ENCODE results near the gene FMN1. TPM values are rescaled to one million over a fixed set of nuclear protein-coding genes. Genes with fewer than 3 reads are reported as not detected.

The FMN1 gene
- total and polyA plus RNA-seq, 2 of the 13 experiments (the other 11 are each of a cell fraction or from before 2014, with no cell fraction given), result 0.20 to 0.60 TPM

DNA sequence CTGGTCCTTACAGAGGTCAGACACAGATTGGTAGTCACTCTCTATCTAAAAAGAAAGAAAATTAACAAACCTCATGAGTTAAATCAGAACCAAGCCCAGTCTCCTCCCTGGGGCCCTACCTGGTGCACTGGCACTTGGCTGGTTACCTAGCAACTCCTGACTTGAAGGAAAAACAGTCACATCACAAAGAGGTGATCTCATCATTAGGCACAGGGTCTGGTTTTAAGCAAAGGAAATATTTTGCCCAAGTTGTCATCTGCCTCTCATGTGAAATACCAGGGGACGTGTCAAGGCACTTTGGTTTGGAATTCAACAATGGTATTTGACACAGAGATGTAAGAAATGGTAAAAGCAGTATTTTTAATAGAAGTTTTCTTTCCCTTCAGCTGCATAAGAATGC is 47.7 kb upstream of the FMN1 start:
- H4K20me1 ChIP-seq (ENCODE audit: insufficient read depth, low read length), result no peaks in the 10 kb centered on the region
- no peak overlapping the region for H3K9ac ChIP-seq (ENCODE audit: insufficient read depth, low read depth, low read length)
- H3K27me3 ChIP-seq (ENCODE audit: control insufficient read depth in 1 of 2, insufficient read depth in 2 of 2, low read length in 2 of 2), result no peaks in the 10 kb centered on the region; a peak in 1 of 5 replicates
- WGBS (ENCODE audit: low lambda C conversion rate), result 9% methylated on average over 1 of the region's 1 CpG
- no peak overlapping the region for H3K4me3 ChIP-seq (replicated peaks in 1 of 3; ENCODE audit: insufficient read depth in 1 of 3, low read depth in 2 of 3, low read length in 3 of 3)
- no peak overlapping the region for H3K27ac ChIP-seq (ENCODE audit: extremely low read length, insufficient read depth, low read length)
- intact Hi-C loops (cut with micrococcal nuclease; ENCODE audit: unreplicated experiment), result no loop called here
- in situ Hi-C loops (cut with HindIII; ENCODE audit: extremely low pct_ligation_motif_present, low pct_unique_long_range_greater_than_20kb), result loop anchor here (25.0 kb wide), 1 partner anchor 745 kb away; no protein-coding TSS in a partner anchor
- BruUV-seq (replicated peaks), result no TSS peak
- H3K9me3 ChIP-seq (ENCODE audit: low read length), result no peaks in the 10 kb centered on the region
- ATAC-seq (no peak), FAIRE-seq (no peak), DNase-seq (ENCODE audit: low spot score) (peak; percentile 10)
- H3K4me1 ChIP-seq (ENCODE audit: insufficient read depth, low read length), result no peaks in the 10 kb centered on the region
- no peaks in the 10 kb centered on the region for H3K79me2 ChIP-seq (ENCODE audit: insufficient read depth, low read length)
- no peaks in the 10 kb centered on the region for H3K36me3 ChIP-seq (replicated peaks in 1 of 2; ENCODE audit: control insufficient read depth in 1 of 2, insufficient read depth in 2 of 2, low read length in 2 of 2)
- CTCF ChIA-PET (ENCODE audit: low intra/inter-chr PET ratio, low total read pairs), result no interaction called here
- H3K4me2 ChIP-seq (ENCODE audit: low read depth, low read length), result no peak overlapping the region
- POLR2A ChIA-PET, result no interaction called here
- H2AFZ ChIP-seq (ENCODE audit: low read length), result no peak overlapping the region
- no peak for TF ChIP-seq KLF12 (CRISPR knock-in tag; IDR thresholded peaks at IDR 0.05; ENCODE audit: borderline replicate concordance)
- TF ChIP-seq, protein P1, sequence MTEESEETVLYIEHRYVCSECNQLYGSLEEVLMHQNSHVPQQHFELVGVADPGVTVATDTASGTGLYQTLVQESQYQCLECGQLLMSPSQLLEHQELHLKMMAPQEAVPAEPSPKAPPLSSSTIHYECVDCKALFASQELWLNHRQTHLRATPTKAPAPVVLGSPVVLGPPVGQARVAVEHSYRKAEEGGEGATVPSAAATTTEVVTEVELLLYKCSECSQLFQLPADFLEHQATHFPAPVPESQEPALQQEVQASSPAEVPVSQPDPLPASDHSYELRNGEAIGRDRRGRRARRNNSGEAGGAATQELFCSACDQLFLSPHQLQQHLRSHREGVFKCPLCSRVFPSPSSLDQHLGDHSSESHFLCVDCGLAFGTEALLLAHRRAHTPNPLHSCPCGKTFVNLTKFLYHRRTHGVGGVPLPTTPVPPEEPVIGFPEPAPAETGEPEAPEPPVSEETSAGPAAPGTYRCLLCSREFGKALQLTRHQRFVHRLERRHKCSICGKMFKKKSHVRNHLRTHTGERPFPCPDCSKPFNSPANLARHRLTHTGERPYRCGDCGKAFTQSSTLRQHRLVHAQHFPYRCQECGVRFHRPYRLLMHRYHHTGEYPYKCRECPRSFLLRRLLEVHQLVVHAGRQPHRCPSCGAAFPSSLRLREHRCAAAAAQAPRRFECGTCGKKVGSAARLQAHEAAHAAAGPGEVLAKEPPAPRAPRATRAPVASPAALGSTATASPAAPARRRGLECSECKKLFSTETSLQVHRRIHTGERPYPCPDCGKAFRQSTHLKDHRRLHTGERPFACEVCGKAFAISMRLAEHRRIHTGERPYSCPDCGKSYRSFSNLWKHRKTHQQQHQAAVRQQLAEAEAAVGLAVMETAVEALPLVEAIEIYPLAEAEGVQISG (CRISPR knock-in tag; IDR thresholded peaks at IDR 0.05), result no peak
- TF ChIP-seq PCBP1 (IDR thresholded peaks at IDR 0.05; ENCODE audit: borderline replicate concordance, low read depth, low read length), result no peak
- TF ChIP-seq KDM3A (CRISPR knock-in tag; IDR thresholded peaks at IDR 0.05; ENCODE audit: low read depth), result no peak
- TF ChIP-seq TP53 (CRISPR knock-in tag; conservative IDR thresholded peaks at IDR 0.05), result no peak
- TF ChIP-seq MED13 (CRISPR knock-in tag; IDR thresholded peaks at IDR 0.05), result no peak
- TF ChIP-seq SALL1 (CRISPR knock-in tag; IDR thresholded peaks at IDR 0.05), result no peak
- no peak for TF ChIP-seq ZNF260 (CRISPR knock-in tag; IDR thresholded peaks at IDR 0.05; ENCODE audit: borderline replicate concordance, low read depth)
- TF ChIP-seq, protein P2, sequence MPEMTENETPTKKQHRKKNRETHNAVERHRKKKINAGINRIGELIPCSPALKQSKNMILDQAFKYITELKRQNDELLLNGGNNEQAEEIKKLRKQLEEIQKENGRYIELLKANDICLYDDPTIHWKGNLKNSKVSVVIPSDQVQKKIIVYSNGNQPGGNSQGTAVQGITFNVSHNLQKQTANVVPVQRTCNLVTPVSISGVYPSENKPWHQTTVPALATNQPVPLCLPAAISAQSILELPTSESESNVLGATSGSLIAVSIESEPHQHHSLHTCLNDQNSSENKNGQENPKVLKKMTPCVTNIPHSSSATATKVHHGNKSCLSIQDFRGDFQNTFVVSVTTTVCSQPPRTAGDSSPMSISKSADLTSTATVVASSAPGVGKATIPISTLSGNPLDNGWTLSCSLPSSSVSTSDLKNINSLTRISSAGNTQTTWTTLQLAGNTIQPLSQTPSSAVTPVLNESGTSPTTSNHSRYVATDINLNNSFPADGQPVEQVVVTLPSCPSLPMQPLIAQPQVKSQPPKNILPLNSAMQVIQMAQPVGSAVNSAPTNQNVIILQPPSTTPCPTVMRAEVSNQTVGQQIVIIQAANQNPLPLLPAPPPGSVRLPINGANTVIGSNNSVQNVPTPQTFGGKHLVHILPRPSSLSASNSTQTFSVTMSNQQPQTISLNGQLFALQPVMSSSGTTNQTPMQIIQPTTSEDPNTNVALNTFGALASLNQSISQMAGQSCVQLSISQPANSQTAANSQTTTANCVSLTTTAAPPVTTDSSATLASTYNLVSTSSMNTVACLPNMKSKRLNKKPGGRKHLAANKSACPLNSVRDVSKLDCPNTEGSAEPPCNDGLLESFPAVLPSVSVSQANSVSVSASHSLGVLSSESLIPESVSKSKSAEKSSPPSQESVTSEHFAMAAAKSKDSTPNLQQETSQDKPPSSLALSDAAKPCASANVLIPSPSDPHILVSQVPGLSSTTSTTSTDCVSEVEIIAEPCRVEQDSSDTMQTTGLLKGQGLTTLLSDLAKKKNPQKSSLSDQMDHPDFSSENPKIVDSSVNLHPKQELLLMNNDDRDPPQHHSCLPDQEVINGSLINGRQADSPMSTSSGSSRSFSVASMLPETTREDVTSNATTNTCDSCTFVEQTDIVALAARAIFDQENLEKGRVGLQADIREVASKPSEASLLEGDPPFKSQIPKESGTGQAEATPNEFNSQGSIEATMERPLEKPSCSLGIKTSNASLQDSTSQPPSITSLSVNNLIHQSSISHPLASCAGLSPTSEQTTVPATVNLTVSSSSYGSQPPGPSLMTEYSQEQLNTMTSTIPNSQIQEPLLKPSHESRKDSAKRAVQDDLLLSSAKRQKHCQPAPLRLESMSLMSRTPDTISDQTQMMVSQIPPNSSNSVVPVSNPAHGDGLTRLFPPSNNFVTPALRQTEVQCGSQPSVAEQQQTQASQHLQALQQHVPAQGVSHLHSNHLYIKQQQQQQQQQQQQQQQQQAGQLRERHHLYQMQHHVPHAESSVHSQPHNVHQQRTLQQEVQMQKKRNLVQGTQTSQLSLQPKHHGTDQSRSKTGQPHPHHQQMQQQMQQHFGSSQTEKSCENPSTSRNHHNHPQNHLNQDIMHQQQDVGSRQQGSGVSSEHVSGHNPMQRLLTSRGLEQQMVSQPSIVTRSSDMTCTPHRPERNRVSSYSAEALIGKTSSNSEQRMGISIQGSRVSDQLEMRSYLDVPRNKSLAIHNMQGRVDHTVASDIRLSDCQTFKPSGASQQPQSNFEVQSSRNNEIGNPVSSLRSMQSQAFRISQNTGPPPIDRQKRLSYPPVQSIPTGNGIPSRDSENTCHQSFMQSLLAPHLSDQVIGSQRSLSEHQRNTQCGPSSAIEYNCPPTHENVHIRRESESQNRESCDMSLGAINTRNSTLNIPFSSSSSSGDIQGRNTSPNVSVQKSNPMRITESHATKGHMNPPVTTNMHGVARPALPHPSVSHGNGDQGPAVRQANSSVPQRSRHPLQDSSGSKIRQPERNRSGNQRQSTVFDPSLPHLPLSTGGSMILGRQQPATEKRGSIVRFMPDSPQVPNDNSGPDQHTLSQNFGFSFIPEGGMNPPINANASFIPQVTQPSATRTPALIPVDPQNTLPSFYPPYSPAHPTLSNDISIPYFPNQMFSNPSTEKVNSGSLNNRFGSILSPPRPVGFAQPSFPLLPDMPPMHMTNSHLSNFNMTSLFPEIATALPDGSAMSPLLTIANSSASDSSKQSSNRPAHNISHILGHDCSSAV (CRISPR knock-in tag; IDR thresholded peaks at IDR 0.05; ENCODE audit: borderline replicate concordance), result no peak
- TF ChIP-seq, protein P3, sequence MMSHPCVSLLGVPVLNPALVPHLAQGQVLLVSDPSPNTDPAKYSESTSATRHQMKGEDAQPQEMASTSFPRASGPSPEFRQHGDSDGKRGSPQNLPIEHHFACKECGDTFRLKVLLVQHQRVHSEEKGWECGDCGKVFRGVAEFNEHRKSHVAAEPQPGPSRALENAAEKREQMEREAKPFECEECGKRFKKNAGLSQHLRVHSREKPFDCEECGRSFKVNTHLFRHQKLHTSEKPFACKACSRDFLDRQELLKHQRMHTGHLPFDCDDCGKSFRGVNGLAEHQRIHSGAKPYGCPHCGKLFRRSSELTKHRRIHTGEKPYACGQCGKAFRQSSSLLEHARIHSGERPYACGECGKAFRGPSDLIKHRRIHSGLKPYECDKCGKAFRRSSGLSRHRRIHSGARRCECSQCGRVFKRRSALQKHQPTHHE (CRISPR knock-in tag; IDR thresholded peaks at IDR 0.05; ENCODE audit: borderline replicate concordance), result no peak
- TF ChIP-seq, protein P4, sequence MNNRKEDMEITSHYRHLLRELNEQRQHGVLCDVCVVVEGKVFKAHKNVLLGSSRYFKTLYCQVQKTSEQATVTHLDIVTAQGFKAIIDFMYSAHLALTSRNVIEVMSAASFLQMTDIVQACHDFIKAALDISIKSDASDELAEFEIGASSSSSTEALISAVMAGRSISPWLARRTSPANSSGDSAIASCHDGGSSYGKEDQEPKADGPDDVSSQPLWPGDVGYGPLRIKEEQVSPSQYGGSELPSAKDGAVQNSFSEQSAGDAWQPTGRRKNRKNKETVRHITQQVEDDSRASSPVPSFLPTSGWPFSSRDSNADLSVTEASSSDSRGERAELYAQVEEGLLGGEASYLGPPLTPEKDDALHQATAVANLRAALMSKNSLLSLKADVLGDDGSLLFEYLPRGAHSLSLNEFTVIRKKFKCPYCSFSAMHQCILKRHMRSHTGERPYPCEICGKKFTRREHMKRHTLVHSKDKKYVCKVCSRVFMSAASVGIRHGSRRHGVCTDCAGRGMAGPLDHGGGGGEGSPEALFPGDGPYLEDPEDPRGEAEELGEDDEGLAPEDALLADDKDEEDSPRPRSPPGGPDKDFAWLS (CRISPR knock-in tag; IDR thresholded peaks at IDR 0.05; ENCODE audit: borderline replicate concordance), result no peak

Data from HepG2 (cell line).